ENCODE data around the gene WDFY2. TPM values are rescaled to one million over a fixed set of nuclear protein-coding genes. Genes with fewer than 3 reads are reported as not detected.

The WDFY2 gene
- total RNA-seq, 1 donor from 2014 or later = 11.1 TPM

GRCh38 chr13:51608857-51609406, 24.7 kb downstream of the WDFY2 start:
- Histone ChIP-seq H3K36me3 (ENCODE audit: control insufficient read depth, insufficient read depth, low read length) (no peaks in the 10 kb centered on the region), H3K27me3 (ENCODE audit: control insufficient read depth, insufficient read depth, low read length) (no peaks in the 10 kb centered on the region), H3K4me3 (ENCODE audit: low read depth, low read length) (no peak overlapping the region)
- TF ChIP-seq CTCF (IDR thresholded peaks at IDR 0.05; ENCODE audit: insufficient read depth, low read length, poor library complexity, severe bottlenecking) = no peak
- DNase-seq (ENCODE audit: low read depth) = no peak

GRCh38 chr13:51612867-51613266, 28.6 kb downstream of the WDFY2 start:
- no peak overlapping the region for H3K4me3 ChIP-seq (ENCODE audit: low read depth, low read length)
- no peaks in the 10 kb centered on the region for H3K27me3 ChIP-seq (ENCODE audit: control insufficient read depth, insufficient read depth, low read length)
- H3K36me3 ChIP-seq (ENCODE audit: control insufficient read depth, insufficient read depth, low read length) = no peaks in the 10 kb centered on the region
- DNase-seq (ENCODE audit: low read depth) = no peak
- TF ChIP-seq CTCF (IDR thresholded peaks at IDR 0.05; ENCODE audit: insufficient read depth, low read length, poor library complexity, severe bottlenecking) = no peak

GRCh38 chr13:51613535-51613934, 29.3 kb downstream of the WDFY2 start:
- no peaks in the 10 kb centered on the region for H3K27me3 ChIP-seq (ENCODE audit: control insufficient read depth, insufficient read depth, low read length)
- no peak for TF ChIP-seq CTCF (IDR thresholded peaks at IDR 0.05; ENCODE audit: insufficient read depth, low read length, poor library complexity, severe bottlenecking)

GRCh38 chr13:51614350-51614786, 30.1 kb downstream of the WDFY2 start:
- Histone ChIP-seq H3K4me3 (ENCODE audit: low read depth, low read length) (no peak overlapping the region), H3K27me3 (ENCODE audit: control insufficient read depth, insufficient read depth, low read length) (no peaks in the 10 kb centered on the region), H3K36me3 (ENCODE audit: control insufficient read depth, insufficient read depth, low read length) (no peaks in the 10 kb centered on the region)
- TF ChIP-seq CTCF (IDR thresholded peaks at IDR 0.05; ENCODE audit: insufficient read depth, low read length, poor library complexity, severe bottlenecking) = no peak
- DNase-seq (ENCODE audit: low read depth) = no peak

More at GRCh38 chr13:51613535-51613934, 29.3 kb downstream of the WDFY2 start:
- H3K36me3 ChIP-seq (ENCODE audit: control insufficient read depth, insufficient read depth, low read length) = no peaks in the 10 kb centered on the region
- H3K4me3 ChIP-seq (ENCODE audit: low read depth, low read length) = no peak overlapping the region
- DNase-seq (ENCODE audit: low read depth) = no peak

- Histone ChIP-seq H3K36me3 (ENCODE audit: control insufficient read depth, insufficient read depth, low read length) (no peaks in the 10 kb centered on the region), H3K4me3 (ENCODE audit: low read depth, low read length) (no peak overlapping the region), H3K27me3 (ENCODE audit: control insufficient read depth, insufficient read depth, low read length) (no peaks in the 10 kb centered on the region)
- peak; percentile 26 for DNase-seq (ENCODE audit: low read depth)
- no peak for TF ChIP-seq CTCF (IDR thresholded peaks at IDR 0.05; ENCODE audit: insufficient read depth, low read length, poor library complexity, severe bottlenecking)
These were observed 34.4 kb downstream of the WDFY2 start for GRCh38 chr13:51618626-51619025.

- TF ChIP-seq CTCF (IDR thresholded peaks at IDR 0.05; ENCODE audit: insufficient read depth, low read length, poor library complexity, severe bottlenecking) = no peak
- no peaks in the 10 kb centered on the region for H3K27me3 ChIP-seq (ENCODE audit: control insufficient read depth, insufficient read depth, low read length)
- no peak overlapping the region for H3K4me3 ChIP-seq (ENCODE audit: low read depth, low read length)
- H3K36me3 ChIP-seq (ENCODE audit: control insufficient read depth, insufficient read depth, low read length) = no peaks in the 10 kb centered on the region
- DNase-seq (ENCODE audit: low read depth) = no peak
These were observed 35.4 kb downstream of the WDFY2 start for GRCh38 chr13:51619614-51620013.
